T-helper 2 cell treated with Interferon-gamma antibody and Interleukin-4, amounts not matched to agents 100 ng/mL and 5 ng/mL, for 36 hours (primary cell): ENCODE data around the gene WWOX. TPM values are rescaled to one million over a fixed set of nuclear protein-coding genes. Genes with fewer than 3 reads are reported as not detected.

Experiments used
- intact Hi-C: fragments of 100-400 bp; cut with micrococcal nuclease; formaldehyde crosslinking; loops from one replicate; pipeline ENCODE4 v1.15.1; 2023
- total RNA-seq: library from RNA; stranded (reverse); gene quantifications from 2 replicates; pipeline ENCODE4 v1.2.3, GENCODE V29; 2022

Gene WWOX
- total RNA-seq, 1 donor from 2014 or later: 26.3 TPM

DNA sequence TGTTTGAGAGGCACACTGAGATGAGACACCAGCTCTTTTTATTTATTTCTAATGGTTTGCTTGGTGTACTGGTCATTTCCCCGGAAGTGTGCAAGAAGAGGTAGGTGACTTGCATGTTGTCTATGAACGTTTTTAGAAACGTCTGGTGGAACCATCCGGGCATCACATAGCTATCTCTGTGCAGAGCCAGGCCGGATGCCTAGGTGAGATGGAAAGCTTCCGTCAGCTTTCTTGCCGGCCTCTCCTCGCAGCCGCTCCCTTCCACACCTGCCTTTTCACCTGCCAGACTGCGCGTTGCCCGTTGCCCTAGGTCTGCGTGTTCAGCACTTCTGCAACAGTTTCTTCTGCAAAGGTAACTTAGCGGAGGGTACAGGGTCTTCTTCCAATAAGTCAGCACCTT is 416.0 kb downstream of the WWOX start:
- intact Hi-C loops: no loop called here

DNA sequence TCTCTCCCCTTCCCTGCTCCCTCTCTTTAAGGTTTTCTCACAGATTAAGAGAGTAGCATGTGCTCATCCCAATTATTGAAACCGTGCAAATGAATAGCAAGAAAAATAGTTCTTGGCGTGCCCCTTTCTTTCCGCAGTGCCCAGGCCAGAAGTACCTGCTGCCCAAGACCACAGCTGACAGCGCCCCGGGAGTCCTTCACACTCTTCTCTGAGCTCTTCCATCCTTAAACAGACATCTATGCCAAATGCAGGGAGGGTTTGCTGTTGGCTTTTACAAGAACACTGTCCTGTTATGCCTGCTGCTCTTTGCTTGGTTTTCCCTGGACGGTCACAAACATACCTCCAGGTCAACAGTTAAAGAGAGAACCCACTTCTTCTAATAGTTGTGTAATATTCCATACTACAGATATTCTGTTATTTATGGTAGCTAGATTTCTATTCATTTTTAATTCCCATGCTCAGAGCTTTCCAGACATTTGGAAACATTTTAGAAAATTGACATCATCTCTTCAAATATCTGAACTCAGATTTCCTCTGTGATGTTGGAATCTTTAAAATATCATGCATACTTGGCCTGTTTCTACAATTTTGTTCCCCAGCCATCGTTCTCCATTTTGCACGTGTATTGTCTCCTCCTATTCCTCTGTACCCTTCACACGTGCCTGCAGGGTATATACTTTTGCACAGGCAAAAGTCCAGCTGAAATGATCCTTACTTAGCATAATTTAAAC is 416.7 kb downstream of the WWOX start:
- intact Hi-C loops: no loop called here

DNA sequence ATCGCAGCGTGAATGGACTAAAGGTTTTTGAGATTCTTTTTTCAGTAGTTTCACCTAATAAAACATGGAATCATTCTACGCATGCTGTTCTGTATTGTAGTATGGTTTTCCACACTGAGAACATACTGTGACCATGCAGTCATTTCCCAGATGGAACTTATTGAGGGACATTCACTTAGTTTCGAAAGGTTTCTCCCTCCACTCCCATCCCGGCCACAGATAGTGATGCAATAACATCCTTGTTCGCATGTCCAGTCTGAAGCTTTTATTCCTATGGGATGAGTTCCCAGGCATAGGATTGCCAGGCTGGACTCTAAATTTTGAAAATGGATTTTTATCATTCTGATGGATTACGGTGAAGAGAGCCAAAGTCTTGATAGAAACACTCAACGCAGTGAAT is 420.4 kb downstream of the WWOX start:
- intact Hi-C loops: no loop called here

DNA sequence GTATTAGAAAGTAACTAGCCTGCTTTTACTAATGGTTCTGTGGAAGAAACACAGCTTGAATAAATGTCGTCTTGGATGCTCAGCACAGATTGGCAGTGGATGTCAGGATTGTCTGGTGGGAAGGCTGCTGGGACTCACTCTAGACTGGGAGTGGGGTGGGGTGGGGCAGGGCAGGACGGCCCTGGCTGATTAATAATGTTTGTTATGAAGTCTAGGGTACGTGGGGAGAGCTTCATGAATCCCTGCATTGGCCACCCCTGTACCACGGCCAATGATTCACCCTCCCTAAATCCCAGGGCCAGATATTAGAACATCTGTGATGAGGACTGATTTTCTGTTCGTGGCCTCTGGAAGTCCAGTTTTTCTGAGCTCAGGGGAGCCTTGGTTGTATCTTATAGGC is 421.0 kb downstream of the WWOX start:
- intact Hi-C loops: no loop called here

DNA sequence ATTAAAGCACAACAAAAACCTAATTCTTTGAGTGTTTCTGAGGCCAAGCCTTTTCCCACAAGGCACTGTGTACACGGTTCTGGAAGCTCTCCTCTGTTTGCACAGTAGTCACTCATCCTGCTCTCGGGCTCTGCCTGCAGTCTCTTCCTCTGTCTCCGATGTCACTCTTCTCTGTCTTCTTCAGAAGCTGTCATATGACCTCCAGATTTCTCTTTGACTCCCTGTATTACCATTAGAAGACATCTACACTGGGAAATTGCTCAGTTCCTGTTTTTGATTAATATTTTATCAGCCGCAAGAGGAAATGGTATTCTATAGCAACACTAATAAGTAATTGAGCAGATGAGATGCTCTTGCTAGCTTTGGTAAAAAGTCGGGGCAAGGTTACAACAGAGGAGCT is 422.9 kb downstream of the WWOX start:
- intact Hi-C loops: no loop called here

DNA sequence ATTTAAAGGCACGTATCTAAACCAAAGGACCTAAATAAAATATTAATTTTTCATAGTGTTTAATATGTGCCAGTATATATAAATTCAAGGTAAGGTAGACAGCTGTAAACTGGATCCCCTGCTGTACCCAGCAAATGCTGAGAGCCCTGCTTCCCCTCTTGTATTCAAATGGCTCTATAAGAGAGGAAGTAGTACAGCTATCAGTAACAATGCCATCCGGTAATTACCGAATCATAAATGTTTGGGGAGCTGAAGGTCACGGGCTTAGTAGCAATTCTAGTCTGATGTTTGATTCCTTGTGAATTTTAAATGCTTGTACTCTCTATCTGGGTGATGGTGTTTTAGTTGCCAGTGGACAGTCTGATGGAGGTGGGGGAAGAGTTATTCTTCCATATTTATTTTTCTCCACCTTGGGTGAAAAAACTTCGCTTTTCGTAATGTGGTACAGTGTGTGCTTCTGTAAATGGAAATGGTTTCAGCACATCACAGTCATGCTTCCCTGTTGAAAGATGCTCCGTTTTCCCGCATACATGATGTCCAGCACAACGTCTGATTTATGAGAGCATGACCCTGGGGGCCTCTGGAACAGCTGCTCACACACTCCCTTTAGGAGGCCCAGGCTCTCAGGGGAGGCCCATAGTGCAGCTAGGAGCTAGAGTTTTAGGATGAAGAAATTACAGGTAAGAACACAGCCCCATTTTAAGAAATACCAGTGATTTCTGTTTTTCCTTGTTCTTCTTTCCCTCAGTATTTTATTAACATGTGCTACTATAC is 423.9 kb downstream of the WWOX start:
- intact Hi-C loops: no loop called here

DNA sequence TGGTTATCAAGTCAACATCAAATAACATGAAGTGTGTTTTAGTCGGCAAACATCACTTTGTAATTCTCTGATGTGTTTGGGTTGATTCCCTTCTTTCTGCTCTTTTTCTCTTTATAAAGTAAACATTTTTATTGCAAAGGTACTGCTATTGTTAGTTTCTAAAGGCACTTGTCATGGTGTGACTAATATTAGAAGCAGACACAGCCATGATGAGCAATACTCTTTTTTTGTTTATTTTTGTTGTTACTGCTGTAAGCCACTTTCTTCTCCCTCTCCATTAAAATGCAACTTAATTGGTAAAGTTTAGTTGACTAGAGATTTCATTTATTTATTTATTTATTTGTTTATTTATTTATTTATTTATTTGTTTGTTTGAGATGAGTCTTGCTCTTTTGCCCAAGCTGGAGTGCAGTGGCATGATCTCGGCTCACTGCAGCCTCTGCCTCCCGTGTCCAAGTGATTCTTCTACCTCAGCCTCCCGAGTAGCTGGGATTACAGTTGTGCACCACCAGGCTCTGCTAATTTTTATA is 424.7 kb downstream of the WWOX start:
- intact Hi-C loops: no loop called here

DNA sequence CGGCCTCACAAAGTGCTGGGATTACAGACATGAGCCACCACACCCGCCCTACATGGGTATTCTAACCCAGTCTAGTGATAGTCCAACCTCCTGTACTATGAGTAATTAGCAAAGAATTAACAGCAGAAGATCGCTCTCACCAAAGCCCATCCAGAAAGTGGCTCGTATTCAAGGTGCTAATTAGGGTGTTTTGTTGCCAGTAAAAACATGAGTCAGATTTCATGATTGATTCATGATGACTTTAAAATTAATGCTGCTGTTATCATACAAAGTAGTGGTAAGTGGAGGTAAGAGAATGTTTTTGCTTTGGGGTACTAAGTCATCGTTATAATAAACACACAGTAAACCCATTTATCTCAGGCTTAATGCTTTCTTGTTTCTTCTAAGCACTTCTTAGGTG is 428.8 kb downstream of the WWOX start:
- intact Hi-C loops: no loop called here

DNA sequence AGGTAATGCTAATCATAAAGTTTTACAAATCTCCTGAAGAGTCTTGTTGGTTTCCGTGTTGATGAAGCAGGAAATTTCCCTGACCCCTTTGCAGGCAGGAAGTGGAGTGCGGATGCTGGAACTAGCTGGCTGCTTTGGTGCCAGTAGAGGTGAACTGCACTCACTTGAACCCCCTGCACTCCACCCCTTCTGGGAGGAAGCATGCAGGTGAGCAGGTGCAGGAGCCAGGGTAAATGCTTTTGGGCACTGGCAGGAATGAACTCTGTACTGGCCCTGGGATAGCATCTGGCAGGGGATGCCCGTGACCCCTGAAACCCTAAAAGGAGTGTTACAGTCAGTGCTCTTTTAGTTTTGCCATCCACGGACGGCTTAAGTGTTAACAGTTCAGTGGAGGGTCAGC is 430.4 kb downstream of the WWOX start:
- intact Hi-C loops: no loop called here

DNA sequence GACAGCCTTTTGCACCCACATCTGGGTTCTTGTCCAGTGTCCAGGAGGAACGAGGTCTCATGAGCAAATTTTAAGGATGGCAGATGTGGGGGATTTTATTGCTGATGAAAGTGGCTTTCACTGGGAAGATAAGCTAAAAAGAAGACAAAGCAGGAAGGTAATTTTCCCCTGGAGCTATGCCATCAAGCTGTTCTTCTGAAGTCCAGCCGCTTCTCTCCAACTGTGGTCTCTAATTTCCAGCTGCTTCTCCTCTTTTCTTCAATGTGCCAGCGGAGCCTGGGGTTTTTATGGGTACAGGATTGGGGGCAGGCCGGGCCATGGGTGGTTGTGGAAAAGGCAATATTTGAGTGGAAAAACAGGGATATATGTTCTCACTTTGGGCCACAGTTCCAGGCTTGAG is 430.8 kb downstream of the WWOX start:
- intact Hi-C loops: no loop called here

DNA sequence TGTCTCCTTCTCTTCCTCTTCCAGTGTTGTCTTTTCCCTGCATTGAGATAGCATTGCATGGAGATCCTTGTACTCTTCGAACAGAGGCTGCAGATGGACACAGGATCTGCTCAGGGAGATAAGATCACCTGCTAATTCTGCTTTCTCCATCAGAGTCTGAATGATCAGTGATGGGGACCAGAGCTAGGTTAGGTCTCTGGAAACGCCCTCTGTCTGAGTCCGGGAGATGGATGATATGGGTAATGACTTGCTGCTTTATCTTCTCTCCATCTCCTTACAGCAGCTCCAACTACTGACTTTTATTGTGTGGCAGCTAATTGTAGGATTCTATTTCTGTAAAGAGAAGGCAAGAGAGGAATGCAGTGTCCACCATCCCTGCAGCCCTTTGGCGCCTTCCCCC is 435.6 kb downstream of the WWOX start:
- intact Hi-C loops: no loop called here

DNA sequence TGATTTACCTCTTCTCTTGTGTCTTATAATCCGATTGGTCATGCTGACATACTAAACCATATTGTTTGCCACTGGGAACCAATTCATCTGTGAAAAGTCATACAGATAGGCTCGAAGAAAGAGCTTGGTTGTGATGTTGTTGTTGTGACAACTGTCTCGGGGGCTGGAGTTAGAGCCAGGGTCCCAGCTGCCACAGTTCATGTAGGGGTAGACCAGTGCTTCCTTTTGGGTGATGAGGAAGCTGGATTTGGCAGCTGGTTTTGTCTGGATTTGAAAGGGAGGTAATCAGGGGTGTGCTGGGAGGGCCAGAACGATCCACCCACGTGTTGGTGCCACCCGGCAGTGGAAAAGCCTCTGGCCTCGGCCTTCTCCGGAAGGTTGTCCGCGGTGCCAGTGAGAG is 438.1 kb downstream of the WWOX start:
- intact Hi-C loops: no loop called here

DNA sequence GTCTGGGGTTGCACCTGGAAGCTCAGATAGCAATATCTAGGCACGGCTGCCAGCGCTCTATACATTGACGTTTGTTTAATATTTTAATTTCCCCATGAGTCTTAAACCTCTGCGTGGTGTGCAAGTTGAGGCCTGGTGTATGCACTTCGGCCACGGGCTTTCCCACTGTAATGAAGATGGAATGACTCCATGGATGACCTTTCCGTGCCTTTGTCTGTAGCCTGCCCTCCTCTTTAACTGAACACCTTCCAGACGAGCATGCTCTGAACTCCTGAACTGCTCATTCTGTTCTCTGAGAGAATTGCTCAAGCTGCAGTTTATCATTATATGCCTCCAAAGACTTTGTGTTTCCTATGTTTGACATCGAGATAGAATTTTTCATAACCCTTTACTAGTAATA is 438.8 kb downstream of the WWOX start:
- intact Hi-C loops: no loop called here

DNA sequence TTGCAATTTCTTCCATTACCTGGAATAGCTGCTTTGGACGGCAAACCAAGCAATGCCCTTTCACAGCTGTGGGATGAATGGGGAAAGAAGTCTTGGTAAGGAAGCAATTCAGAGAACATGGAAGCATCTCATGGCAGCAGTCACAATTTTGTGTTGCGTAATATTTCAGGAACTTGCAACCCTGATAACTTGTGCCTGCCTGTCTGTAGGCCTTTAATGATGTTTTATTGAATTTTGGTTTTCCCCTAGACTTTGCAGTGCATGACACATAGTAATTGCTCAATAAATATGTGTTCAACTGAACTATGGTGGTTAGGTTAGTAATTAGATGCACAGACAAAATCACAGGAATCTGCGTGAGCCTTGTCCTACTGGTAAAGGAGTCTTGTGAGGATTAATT is 439.5 kb downstream of the WWOX start:
- intact Hi-C loops: no loop called here

DNA sequence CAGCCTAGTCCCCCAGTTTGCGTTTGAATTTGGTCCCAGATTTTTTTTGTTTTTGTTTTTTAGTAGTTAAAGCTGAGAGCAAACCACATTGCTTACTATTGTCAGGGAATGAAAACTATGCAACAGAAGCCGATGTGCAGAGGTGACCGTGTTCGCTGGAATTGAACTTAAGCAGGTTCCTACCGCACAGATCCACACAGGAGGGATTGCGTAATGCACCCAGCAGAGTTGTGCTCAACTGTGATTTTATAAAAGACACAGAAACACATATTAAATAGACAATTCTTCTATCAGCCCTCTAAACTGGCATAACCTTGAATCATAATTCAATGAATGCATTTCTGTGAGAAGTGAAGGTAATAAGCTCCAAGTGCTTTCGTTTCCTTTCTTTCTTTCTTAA is 443.0 kb downstream of the WWOX start:
- intact Hi-C loops: no loop called here

DNA sequence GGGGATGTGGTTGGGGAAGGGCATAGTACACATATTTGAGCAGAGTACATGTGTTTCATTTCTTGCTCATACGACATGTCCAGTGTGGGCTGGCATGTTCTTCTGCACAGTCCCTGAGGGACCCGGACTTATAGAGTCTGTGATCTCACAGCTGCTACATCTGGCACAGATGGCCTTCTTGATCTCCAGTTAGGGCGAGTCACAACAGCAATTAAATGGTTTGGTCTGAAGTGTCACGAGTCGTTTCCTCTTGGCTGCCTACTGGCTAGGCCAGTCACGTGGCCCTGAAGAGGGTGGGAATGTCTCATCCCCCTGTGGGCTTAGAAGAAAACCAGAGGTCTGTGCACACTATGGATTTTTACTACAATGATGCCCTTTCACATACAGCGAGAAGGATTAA is 443.6 kb downstream of the WWOX start:
- intact Hi-C loops: no loop called here

DNA sequence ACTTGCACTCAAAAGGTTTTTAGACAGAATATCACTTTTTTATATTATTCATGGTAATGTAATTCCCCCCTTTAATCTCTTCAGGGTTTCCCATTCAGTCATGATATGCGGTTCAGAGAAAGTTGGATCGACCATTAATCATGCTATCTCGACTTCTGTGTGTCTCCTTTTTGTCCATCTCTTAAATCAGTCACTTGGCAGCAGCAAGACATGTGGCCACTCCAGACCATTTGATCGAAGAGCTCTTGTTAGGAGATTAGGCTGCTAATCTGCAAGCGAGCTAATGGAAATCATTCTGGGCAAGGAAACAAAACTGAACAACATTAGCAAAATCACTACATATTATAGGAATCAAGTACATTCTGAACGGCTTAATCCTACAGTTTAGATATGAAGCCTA is 449.9 kb downstream of the WWOX start:
- intact Hi-C loops: no loop called here

DNA sequence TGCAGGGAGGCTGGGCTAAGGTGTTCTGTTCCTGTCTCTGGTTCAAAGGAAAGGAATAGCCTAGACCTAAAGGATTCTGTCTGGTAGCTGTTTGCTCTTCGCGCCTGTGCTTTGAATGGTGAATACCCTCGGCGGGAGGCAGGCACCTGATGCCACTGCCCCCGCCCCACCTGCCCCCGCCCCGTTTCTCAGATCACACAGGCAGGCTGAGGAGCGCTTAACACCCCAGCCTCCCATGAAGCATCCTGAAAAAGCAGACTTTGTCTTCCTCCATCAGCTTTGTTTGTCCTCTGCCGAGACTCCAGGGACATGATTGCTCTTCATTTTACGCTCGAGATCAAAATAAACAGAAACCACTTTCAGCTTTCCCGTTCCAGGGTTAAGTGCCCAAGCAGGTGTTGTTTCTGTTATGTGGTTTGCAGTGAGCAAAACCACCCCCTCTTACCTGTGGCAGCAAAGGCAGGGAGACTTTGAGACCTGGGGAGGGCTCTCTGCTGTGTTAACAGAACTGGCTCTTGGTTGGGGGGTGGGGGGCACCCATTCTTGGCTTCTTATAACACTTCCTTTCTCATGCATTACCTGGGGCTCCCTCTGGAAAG is 452.1 kb downstream of the WWOX start:
- intact Hi-C loops: no loop called here

DNA sequence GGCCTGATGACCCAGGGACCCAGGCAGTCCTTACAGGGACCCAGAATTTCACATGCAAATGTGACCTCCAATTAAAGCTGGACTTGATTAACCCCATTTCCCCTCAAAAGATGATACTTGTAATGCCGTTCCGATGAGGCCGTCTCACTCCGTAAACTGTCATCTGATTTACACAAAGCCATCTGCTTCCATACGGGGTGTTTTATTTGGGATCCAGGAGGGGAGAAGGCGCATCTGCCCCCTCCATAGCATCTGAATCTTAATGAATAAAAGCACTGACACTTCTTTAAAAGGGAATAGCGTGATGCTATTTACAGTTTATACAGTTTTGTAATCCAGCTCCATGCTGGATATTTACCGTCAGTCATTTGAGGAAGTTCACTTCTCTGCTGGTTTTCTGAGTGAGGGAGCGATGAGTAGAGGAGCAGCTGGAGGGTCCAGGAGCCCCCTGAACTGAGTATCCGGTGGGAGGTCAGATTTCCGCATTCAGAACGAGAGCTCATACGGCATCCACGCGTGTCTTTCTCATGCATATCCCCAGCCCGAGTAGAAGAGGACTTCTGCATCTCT is 452.7 kb downstream of the WWOX start:
- intact Hi-C loops: no loop called here

DNA sequence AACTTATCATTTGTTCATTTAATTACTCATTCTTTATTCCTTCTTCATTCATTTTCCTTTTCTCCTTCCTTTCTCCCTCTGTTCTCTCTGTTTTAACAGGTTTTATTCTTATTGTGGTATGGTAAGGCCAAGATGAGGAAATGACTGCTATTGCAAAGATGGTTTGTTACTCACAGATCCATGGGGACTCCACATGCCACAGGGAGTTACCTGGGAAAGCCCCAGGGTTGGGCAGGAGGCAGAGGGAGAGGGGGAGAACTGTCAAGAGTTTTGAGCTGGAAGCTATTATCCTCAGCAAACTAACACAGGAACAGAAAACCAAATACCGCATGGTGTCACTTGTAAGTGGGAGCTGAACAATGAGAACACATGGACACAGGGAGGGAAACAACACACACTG is 453.3 kb downstream of the WWOX start:
- intact Hi-C loops: no loop called here

DNA sequence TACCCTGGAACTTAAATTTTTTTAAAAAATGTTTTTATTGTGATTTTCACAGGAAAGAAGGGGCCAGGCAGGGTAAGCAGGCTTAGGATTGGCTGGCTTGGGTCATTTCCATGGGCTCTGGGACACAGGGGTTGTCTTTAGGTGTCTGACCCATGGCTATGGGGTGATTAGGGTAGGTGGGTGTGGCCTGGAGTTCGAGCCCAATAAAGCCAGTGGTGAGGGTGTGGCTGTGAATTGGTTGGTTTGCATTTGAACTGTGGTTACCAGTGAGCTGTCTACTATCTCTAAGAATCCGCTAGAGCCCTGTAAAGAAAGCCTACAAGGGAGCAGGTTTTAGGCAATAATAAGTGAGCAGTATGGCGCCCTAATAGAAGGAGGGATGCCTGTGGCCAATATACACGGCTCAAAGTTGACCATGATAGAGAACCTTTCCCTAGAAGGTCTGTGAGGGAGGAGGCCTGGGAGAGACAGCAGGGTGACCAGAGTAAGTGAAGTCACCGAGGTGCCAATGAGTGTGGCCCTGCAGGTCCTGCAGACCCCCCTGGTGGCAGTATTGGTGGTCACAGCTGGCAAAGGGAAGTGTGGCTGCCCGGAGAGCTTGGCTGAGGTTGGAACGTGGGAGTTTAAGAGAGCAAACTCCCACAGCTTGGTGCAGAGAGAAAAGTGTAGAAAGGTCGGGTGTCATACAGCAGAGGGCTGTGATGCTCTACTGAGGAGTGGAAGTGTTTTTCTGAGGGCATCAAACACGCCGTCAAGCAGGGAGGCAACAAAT is 454.0 kb downstream of the WWOX start:
- intact Hi-C loops: no loop called here
